RKO (cell line): ENCODE data around the gene ATP8A2.

Source experiments
- DNase-seq: peaks from one replicate; pipeline ENCODE4 v3.0.0-alpha.2; 2016; ENCODE audit warnings: low spot score

The ATP8A2 gene

DNA sequence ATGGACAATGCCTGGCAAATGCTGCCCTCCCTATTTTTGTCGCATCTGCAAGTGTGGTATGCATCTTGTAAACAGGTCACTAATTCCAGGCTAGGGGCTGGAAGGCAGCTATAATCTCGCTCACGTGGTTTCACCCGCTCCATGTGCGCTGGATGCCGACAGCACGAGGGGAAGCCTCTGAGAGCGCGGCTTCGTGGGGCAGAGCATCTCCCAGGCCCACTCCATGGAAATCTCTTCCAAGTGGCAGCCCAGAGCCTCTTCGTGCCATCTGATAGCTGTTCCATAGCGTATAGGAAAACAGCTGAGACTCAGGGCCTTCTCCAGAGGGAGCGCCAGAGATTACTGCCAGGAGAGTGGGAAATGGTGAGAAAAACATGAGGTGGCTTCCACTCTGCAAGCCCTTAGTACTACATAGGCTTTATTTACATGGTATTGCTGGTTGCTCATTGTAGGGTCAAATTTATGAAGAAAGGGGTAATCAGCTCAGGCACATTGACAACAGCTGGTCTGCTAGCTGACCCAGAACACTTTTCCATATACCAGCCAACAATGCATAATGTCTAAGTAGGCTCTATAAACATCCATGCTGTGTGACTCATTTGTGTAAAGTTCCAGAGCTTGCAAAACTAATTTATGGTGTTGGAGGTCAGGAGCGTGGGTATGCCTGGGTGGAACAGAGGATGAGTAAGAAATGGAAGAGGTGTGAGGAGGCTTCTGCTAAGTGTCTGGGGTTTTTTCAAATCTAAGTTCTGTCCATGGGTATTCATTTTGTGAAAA, 514.9 kb downstream of the ATP8A2 start:
- DNase-seq = no peak

- no peak for DNase-seq
These were observed 516.3 kb downstream of the ATP8A2 start for GRCh38 chr13:25887962-25888655.

DNA sequence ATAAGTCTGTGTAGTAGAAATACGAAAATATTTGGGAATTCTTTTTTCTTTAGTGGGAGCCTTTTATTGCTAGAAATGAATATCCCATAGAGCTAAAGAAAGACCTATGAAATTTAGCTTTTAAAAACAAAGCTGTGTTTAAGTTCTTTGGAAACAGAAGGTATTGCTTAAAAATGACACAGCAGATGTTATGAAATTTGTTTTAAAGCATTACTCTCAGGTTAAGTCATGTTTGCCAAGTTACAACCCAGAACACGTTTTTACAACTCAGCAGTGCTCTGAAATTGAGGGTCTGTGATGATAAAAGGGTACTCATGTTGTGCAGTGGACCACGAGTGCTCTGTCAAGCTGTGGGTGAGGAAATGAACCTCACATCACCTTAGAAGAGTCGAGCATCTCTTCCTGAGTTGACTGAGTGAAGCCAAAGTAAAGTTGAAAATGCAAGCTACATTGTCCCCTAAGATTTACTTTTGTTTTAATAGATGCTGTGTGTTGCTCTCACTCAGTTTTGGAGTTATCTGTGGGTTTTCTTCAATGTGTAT, 519.0 kb downstream of the ATP8A2 start:
- DNase-seq = no peak

DNA sequence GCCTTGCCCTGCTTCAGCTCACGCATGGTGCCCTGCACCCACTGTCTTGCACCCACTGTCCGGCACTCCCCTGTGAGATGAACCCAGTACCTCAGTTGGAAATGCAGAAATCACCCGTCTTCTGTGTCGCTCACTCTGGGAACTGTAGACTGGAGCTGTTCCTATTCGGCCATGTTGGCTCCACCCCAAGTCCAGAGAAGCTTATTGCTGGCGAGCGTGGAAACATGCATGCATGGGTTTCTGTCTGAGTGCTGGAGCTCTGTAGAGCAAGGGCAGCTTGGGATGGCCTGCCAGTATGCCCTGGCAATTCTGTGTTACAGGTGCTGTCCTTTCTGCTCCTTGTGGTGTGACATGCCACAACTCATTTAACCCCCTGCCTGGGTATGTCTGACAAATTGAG, 527.2 kb downstream of the ATP8A2 start:
- DNase-seq = no peak

DNA sequence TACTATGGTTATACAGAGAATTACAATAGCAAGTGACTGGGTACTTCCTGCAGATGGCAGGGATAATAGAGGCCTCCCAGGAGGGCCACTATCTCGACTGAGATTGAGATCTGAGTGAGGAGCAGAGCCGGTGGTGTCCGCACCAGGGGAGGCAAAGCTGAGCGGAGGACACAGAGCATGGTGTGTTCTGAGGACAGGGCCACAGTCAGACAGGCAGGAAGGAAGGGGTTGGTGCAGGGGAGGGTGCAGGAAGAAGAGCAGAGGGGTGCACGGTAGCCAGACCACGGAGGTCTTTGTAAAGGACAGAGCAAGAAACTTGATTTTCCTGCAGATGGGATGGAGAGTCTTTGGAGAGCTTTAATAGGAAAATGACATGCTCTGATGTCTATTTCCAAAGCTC, 527.7 kb downstream of the ATP8A2 start:
- no peak for DNase-seq

- DNase-seq = no peak
These were observed 528.2 kb downstream of the ATP8A2 start for GRCh38 chr13:25899952-25900351.

GRCh38 chr13:25901460-25902376, 529.9 kb downstream of the ATP8A2 start:
- DNase-seq = peak; percentile 39

- no peak for DNase-seq
These were observed 530.7 kb downstream of the ATP8A2 start for GRCh38 chr13:25902455-25902854.

GRCh38 chr13:25902891-25903341, 531.1 kb downstream of the ATP8A2 start:
- DNase-seq = no peak

DNA sequence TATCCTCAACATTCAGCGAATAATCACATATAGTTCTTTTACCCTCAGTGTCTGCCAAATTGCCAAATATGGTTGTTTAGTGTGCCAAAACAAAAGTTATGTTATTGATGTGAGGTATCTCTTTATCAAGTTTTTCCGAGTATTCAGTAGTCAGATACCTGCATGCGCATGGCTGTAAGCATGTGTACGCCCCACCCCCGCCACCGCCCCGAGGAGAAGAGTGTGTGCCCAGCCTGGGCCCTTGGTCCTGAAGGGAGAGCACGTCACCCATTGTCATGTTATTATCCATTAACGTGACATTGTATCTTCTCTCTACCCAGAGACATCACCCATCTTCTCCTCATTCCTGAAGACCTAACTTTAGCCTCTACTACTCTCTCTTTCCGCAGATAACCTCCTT, 533.1 kb downstream of the ATP8A2 start:
- no peak for DNase-seq

DNA sequence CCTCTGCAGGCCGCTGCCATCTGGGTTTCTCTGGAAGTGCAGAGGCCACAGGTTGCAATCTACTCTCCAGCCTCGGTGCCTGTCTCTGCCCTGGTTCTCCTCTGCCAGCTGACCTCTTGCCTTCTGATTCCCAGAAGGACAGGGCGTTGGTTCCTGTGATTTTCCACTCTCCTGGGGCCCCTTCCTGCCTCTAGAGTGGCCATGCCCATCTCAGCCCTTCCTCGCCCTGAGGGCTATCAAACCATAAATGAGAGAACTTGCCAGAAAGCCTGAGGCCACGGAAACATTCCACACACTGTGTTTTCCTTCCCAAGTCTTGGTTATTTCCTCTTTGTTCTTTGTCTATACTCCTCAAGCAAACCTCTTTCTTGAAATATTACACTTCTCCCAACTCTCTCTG, 533.8 kb downstream of the ATP8A2 start:
- DNase-seq = no peak

DNA sequence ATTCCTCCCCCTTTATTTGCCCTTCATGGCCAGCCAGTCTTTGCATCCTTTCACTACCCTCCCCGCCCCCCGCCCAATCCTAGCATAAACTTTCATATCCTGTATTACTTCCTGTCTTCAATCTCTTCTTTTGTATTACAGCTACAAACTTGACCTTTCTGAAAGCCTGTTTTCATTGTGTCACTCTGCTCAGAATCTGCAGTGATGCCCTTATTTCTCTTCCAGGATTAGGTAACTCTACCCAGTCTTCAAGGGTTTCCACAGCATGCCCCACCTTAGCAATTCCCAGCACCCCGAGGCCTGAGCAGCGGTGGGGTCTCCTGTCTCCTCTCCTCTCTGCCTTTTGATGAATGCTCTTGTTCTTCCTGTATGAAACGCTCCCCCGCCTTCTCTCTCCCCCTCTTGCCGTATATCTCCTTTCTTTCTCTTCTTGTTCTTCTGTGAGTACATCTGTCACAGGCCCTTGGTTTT, 534.5 kb downstream of the ATP8A2 start:
- DNase-seq = no peak

GRCh38 chr13:25908366-25908765, 536.6 kb downstream of the ATP8A2 start:
- DNase-seq = no peak

GRCh38 chr13:25910243-25910642, 538.5 kb downstream of the ATP8A2 start:
- no peak for DNase-seq

DNA sequence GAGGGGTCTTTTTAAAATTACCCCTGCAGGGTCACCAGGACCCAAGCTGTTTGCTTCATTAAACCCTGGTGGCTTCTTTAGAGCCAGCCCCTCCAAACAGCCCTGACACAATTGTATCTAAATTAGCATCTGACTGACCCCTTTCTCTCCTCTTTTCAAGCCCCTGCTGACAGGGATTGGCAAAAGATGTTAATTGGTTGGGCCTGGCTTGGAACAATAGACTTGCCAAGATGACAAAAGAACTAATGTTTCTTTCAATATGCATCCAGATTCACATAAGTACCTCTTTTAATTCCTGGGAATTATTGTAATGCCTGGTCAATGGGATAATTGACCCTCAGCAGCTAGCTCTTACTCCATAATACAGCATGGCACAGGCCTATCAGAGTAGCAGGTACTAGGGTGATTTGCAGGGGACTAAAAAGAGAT, 539.2 kb downstream of the ATP8A2 start:
- no peak for DNase-seq

GRCh38 chr13:25912961-25913360, 541.2 kb downstream of the ATP8A2 start:
- DNase-seq = no peak

GRCh38 chr13:25915840-25916518, 544.2 kb downstream of the ATP8A2 start:
- DNase-seq = no peak

DNA sequence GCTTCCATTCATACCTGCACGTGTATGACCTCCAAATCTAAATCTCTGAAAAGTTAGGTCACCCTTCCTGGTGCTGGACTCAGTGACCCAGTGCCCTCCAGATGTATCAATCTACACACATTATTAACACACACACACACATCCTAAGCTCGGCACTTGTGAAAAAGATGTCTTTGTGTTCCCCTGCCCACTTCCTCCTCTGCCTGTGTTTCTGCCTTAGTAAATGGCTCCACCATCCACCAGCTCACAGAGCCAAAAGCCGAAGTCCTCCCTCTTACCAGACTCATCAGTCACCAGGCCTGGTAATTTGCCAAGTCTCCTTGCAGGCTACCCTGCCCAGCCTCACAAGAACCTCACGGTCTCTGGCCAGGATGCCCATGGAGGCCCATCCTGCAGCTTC, 548.5 kb downstream of the ATP8A2 start:
- no peak for DNase-seq

- DNase-seq = no peak
These were observed 549.2 kb downstream of the ATP8A2 start for GRCh38 chr13:25920931-25921330.

- no peak for DNase-seq
These were observed 550.6 kb downstream of the ATP8A2 start for GRCh38 chr13:25922376-25922775.
